ENCODE measurements around the gene UBE3D.
A peak's percentile ranks its signal among the peaks of the same experiment; 100 is the strongest.

Gene UBE3D

GRCh38 chr6:83073615-83074014, 8.0 kb upstream of the UBE3D start:
- no peaks in the 10 kb centered on the region for H3K9me3 ChIP-seq (ENCODE audit: insufficient read depth, low read depth, low read length)
- no peak overlapping the region for H3K9ac ChIP-seq (ENCODE audit: low read depth, low read length)
- WGBS, result 94% methylated on average over 1 of the region's 1 CpG
- H3K4me3 ChIP-seq (ENCODE audit: low read length), result no peak overlapping the region
- H3K4me1 ChIP-seq (ENCODE audit: insufficient read depth, low read length), result peaks cover 37% of the 10 kb centered on the region
- no peaks in the 10 kb centered on the region for H3K36me3 ChIP-seq (ENCODE audit: insufficient read depth, low read length)
- H3K27ac ChIP-seq (ENCODE audit: low read depth, low read length), result no peak overlapping the region
- H3K27me3 ChIP-seq (ENCODE audit: insufficient read depth, low read length), result no peaks in the 10 kb centered on the region

- Histone ChIP-seq H3K27ac (ENCODE audit: low read depth, low read length) (no peak overlapping the region), H3K36me3 (ENCODE audit: insufficient read depth, low read length) (no peaks in the 10 kb centered on the region), H3K9me3 (ENCODE audit: insufficient read depth, low read depth, low read length) (no peaks in the 10 kb centered on the region), H3K4me1 (ENCODE audit: insufficient read depth, low read length) (peaks cover 37% of the 10 kb centered on the region), H3K4me3 (ENCODE audit: low read length) (no peak overlapping the region), H3K9ac (ENCODE audit: low read depth, low read length) (no peak overlapping the region), H3K27me3 (ENCODE audit: insufficient read depth, low read length) (no peaks in the 10 kb centered on the region)
- 92% methylated on average over 1 of the region's 2 CpGs for WGBS
Observed at GRCh38 chr6:83072726-83073125, 7.1 kb upstream of the UBE3D start.

- no CpG with 5 or more reads among the region's 1 CpG for WGBS
- no peak overlapping the region for H3K9ac ChIP-seq (ENCODE audit: low read depth, low read length)
Observed at GRCh38 chr6:83071707-83072106, 6.1 kb upstream of the UBE3D start.

GRCh38 chr6:83071023-83071422, 5.4 kb upstream of the UBE3D start:
- H3K9me3 ChIP-seq (ENCODE audit: insufficient read depth, low read depth, low read length), result no peaks in the 10 kb centered on the region
- WGBS, result 91% methylated on average over 4 of the region's 4 CpGs
- H3K36me3 ChIP-seq (ENCODE audit: insufficient read depth, low read length), result no peaks in the 10 kb centered on the region
- peaks cover 41% of the 10 kb centered on the region for H3K4me1 ChIP-seq (ENCODE audit: insufficient read depth, low read length)
- no peak overlapping the region for H3K4me3 ChIP-seq (ENCODE audit: low read length)
- peak overlapping the region; percentile 20; the same call in 1 of the 2 replicates for H3K27ac ChIP-seq (ENCODE audit: low read depth, low read length)
- peak overlapping the region; percentile 33; the same call in 1 of the 2 replicates for H3K9ac ChIP-seq (ENCODE audit: low read depth, low read length)
- H3K27me3 ChIP-seq (ENCODE audit: insufficient read depth, low read length), result no peaks in the 10 kb centered on the region

More at GRCh38 chr6:83071707-83072106, 6.1 kb upstream of the UBE3D start:
- Histone ChIP-seq H3K27me3 (ENCODE audit: insufficient read depth, low read length) (no peaks in the 10 kb centered on the region), H3K9me3 (ENCODE audit: insufficient read depth, low read depth, low read length) (no peaks in the 10 kb centered on the region), H3K36me3 (ENCODE audit: insufficient read depth, low read length) (no peaks in the 10 kb centered on the region), H3K4me1 (ENCODE audit: insufficient read depth, low read length) (peaks cover 40% of the 10 kb centered on the region), H3K4me3 (ENCODE audit: low read length) (no peak overlapping the region), H3K27ac (ENCODE audit: low read depth, low read length) (no peak overlapping the region)

GRCh38 chr6:83069633-83070032, 4.0 kb upstream of the UBE3D start:
- H3K9ac ChIP-seq (ENCODE audit: low read depth, low read length), result no peak overlapping the region
- no peaks in the 10 kb centered on the region for H3K27me3 ChIP-seq (ENCODE audit: insufficient read depth, low read length)
- H3K4me3 ChIP-seq (ENCODE audit: low read length), result 0 out of 2 replicates have a peak overlapping the region, but pooled peaks have one; percentile 64
- peaks cover 44% of the 10 kb centered on the region for H3K4me1 ChIP-seq (ENCODE audit: insufficient read depth, low read length)
- H3K27ac ChIP-seq (ENCODE audit: low read depth, low read length), result no peak overlapping the region
- H3K36me3 ChIP-seq (ENCODE audit: insufficient read depth, low read length), result no peaks in the 10 kb centered on the region
- no peaks in the 10 kb centered on the region for H3K9me3 ChIP-seq (ENCODE audit: insufficient read depth, low read depth, low read length)

- no peaks in the 10 kb centered on the region for H3K36me3 ChIP-seq (ENCODE audit: insufficient read depth, low read length)
- H3K27me3 ChIP-seq (ENCODE audit: insufficient read depth, low read length), result no peaks in the 10 kb centered on the region
- peak overlapping the region; percentile 64 for H3K9ac ChIP-seq (ENCODE audit: low read depth, low read length)
- H3K27ac ChIP-seq (ENCODE audit: low read depth, low read length), result peak overlapping the region; percentile 59
- peak overlapping the region; percentile 64 for H3K4me3 ChIP-seq (ENCODE audit: low read length)
- H3K4me1 ChIP-seq (ENCODE audit: insufficient read depth, low read length), result peaks cover 44% of the 10 kb centered on the region
- 73% methylated on average over 5 of the region's 6 CpGs for WGBS
- H3K9me3 ChIP-seq (ENCODE audit: insufficient read depth, low read depth, low read length), result no peaks in the 10 kb centered on the region
Observed at GRCh38 chr6:83068616-83069015, 3.0 kb upstream of the UBE3D start.

GRCh38 chr6:83067448-83068439, 2.1 kb upstream of the UBE3D start, which contains the start of gene DOP1A:
Gene DOP1A (plus strand): TSS chr6:83067671. CDS start chr6:83096978, 29,307 bp downstream.
- Histone ChIP-seq H3K9ac (ENCODE audit: low read depth, low read length) (peak within 1 kb of the TSS; percentile 64), H3K36me3 (ENCODE audit: insufficient read depth, low read length) (no peaks in the 10 kb centered on the region), H3K9me3 (ENCODE audit: insufficient read depth, low read depth, low read length) (no peaks in the 10 kb centered on the region), H3K4me3 (ENCODE audit: low read length) (peak within 1 kb of the TSS; percentile 64), H3K4me1 (ENCODE audit: insufficient read depth, low read length) (peaks cover 45% of the 10 kb centered on the region), H3K27me3 (ENCODE audit: insufficient read depth, low read length) (no peaks in the 10 kb centered on the region), H3K27ac (ENCODE audit: low read depth, low read length) (peak within 1 kb of the TSS; percentile 59)
- WGBS, result under 1% methylated on average over 76 of the region's 78 CpGs

- Histone ChIP-seq H3K9ac (ENCODE audit: low read depth, low read length) (no peak overlapping the region), H3K4me1 (ENCODE audit: insufficient read depth, low read length) (peaks cover 18% of the 10 kb centered on the region)
Observed at GRCh38 chr6:83062225-83062624, 3.4 kb downstream of the UBE3D start.

GRCh38 chr6:83061190-83061589, 4.5 kb downstream of the UBE3D start:
- no peaks in the 10 kb centered on the region for H3K9me3 ChIP-seq (ENCODE audit: insufficient read depth, low read depth, low read length)
- peaks cover 35% of the 10 kb centered on the region for H3K36me3 ChIP-seq (ENCODE audit: insufficient read depth, low read length)
- H3K27me3 ChIP-seq (ENCODE audit: insufficient read depth, low read length), result no peaks in the 10 kb centered on the region
- no peak overlapping the region for H3K27ac ChIP-seq (ENCODE audit: low read depth, low read length)
- H3K4me3 ChIP-seq (ENCODE audit: low read length), result no peak overlapping the region
- H3K4me1 ChIP-seq (ENCODE audit: insufficient read depth, low read length), result peaks cover 15% of the 10 kb centered on the region
- H3K9ac ChIP-seq (ENCODE audit: low read depth, low read length), result no peak overlapping the region

More at GRCh38 chr6:83062225-83062624, 3.4 kb downstream of the UBE3D start:
- WGBS, result 78% methylated on average over 1 of the region's 1 CpG
- no peaks in the 10 kb centered on the region for H3K27me3 ChIP-seq (ENCODE audit: insufficient read depth, low read length)
- no peaks in the 10 kb centered on the region for H3K9me3 ChIP-seq (ENCODE audit: insufficient read depth, low read depth, low read length)
- H3K4me3 ChIP-seq (ENCODE audit: low read length), result no peak overlapping the region
- H3K27ac ChIP-seq (ENCODE audit: low read depth, low read length), result no peak overlapping the region
- H3K36me3 ChIP-seq (ENCODE audit: insufficient read depth, low read length), result peaks cover 24% of the 10 kb centered on the region

GRCh38 chr6:83057705-83058321, 7.8 kb downstream of the UBE3D start:
- Histone ChIP-seq H3K9me3 (ENCODE audit: insufficient read depth, low read depth, low read length) (no peaks in the 10 kb centered on the region), H3K36me3 (ENCODE audit: insufficient read depth, low read length) (peaks cover 54% of the 10 kb centered on the region), H3K4me3 (ENCODE audit: low read length) (no peak overlapping the region), H3K27ac (ENCODE audit: low read depth, low read length) (no peak overlapping the region), H3K4me1 (ENCODE audit: insufficient read depth, low read length) (peaks cover 15% of the 10 kb centered on the region), H3K9ac (ENCODE audit: low read depth, low read length) (no peak overlapping the region), H3K27me3 (ENCODE audit: insufficient read depth, low read length) (no peaks in the 10 kb centered on the region)
- WGBS, result 78% methylated on average over 4 of the region's 4 CpGs

- Histone ChIP-seq H3K4me3 (ENCODE audit: low read length) (no peak overlapping the region), H3K9me3 (ENCODE audit: insufficient read depth, low read depth, low read length) (no peaks in the 10 kb centered on the region), H3K27me3 (ENCODE audit: insufficient read depth, low read length) (no peaks in the 10 kb centered on the region), H3K4me1 (ENCODE audit: insufficient read depth, low read length) (peaks cover 6% of the 10 kb centered on the region), H3K36me3 (ENCODE audit: insufficient read depth, low read length) (peaks cover 66% of the 10 kb centered on the region), H3K9ac (ENCODE audit: low read depth, low read length) (no peak overlapping the region), H3K27ac (ENCODE audit: low read depth, low read length) (no peak overlapping the region)
- 47% methylated on average over 6 of the region's 6 CpGs for WGBS
Observed at GRCh38 chr6:83055366-83055964, 10.2 kb downstream of the UBE3D start.

All from HUES64 (cell line).